IPS DF 6.9 (cell line): Measurements from ENCODE around the gene NXPH4.

Experiments used
- DNase-seq: peaks from one replicate; pipeline ENCODE4 v3.0.0-alpha.2; 2013; ENCODE audit warnings: low read depth, low spot score
- H3K27ac ChIP-seq: one replicate; pipeline ENCODE4 v1.5.1; 2013; ENCODE audit warnings: low read length, control low read depth
- H3K27me3 ChIP-seq: 2 replicates; pipeline ENCODE4 v1.6.1; 2013; ENCODE audit warnings: mild to moderate bottlenecking, low read length; ENCODE audit not compliant: control insufficient read depth, insufficient read depth
- H3K36me3 ChIP-seq: 2 replicates; pipeline ENCODE4 v1.6.1; 2013; ENCODE audit warnings: low read length; ENCODE audit not compliant: control insufficient read depth, insufficient read depth
- H3K4me1 ChIP-seq: 2 replicates; pipeline ENCODE4 v1.6.1; 2013; ENCODE audit warnings: low read length; ENCODE audit not compliant: control insufficient read depth, insufficient read depth
- H3K4me3 ChIP-seq: 2 replicates; pipeline ENCODE4 v1.5.1; 2013; ENCODE audit warnings: mild to moderate bottlenecking, low read length
- H3K9me3 ChIP-seq: 2 replicates; pipeline ENCODE4 v1.6.1; 2013; ENCODE audit warnings: low read length, inconsistent platforms; ENCODE audit not compliant: control insufficient read depth, insufficient read depth
- WGBS: extraction: QIAGEN DNeasy Blood & Tissue Kit; methylation state at CpG from one replicate; pipeline ENCODE4 v1.1.7; 2013; ENCODE audit warnings: mixed read lengths, missing lambda C conversion rate; ENCODE audit not compliant: insufficient read length, insufficient coverage; 5-methylcytosine and 5-hydroxymethylcytosine counted together

NXPH4 gene

GRCh38 chr12:57194253-57194652 lies 22.3 kb upstream of the NXPH4 start:
- DNase-seq = no peak
- no CpG with 5 or more reads among the region's 18 CpGs for WGBS
- H3K27ac ChIP-seq = no peak overlapping the region
- H3K27me3 ChIP-seq = no peaks in the 10 kb centered on the region
- no peaks in the 10 kb centered on the region for H3K4me1 ChIP-seq
- no peaks in the 10 kb centered on the region for H3K9me3 ChIP-seq
- peaks cover 88% of the 10 kb centered on the region for H3K36me3 ChIP-seq
- no peak overlapping the region for H3K4me3 ChIP-seq

- no peaks in the 10 kb centered on the region for H3K4me1 ChIP-seq
- no peak overlapping the region for H3K4me3 ChIP-seq
- peaks cover 94% of the 10 kb centered on the region for H3K36me3 ChIP-seq
- no peaks in the 10 kb centered on the region for H3K27me3 ChIP-seq
- H3K27ac ChIP-seq = no peak overlapping the region
- no CpG with 5 or more reads among the region's 19 CpGs for WGBS
- no peak for DNase-seq
- no peaks in the 10 kb centered on the region for H3K9me3 ChIP-seq
These were observed 21.4 kb upstream of the NXPH4 start for GRCh38 chr12:57195186-57195585.

GRCh38 chr12:57195611-57196371 lies 20.8 kb upstream of the NXPH4 start:
- whole genome bisulfite sequencing = no CpG with 5 or more reads among the region's 34 CpGs
- H3K4me3 ChIP-seq = no peak overlapping the region
- no peaks in the 10 kb centered on the region for H3K27me3 ChIP-seq
- no peak for DNase-seq
- H3K9me3 ChIP-seq = no peaks in the 10 kb centered on the region
- peaks cover 91% of the 10 kb centered on the region for H3K36me3 ChIP-seq
- no peak overlapping the region for H3K27ac ChIP-seq
- no peaks in the 10 kb centered on the region for H3K4me1 ChIP-seq

GRCh38 chr12:57196439-57196838 lies 20.2 kb upstream of the NXPH4 start:
- Histone ChIP-seq H3K27me3 (no peaks in the 10 kb centered on the region), H3K9me3 (no peaks in the 10 kb centered on the region), H3K36me3 (peaks cover 91% of the 10 kb centered on the region), H3K4me3 (no peak overlapping the region), H3K4me1 (no peaks in the 10 kb centered on the region), H3K27ac (no peak overlapping the region)
- DNase-seq = no peak
- no CpG with 5 or more reads among the region's 4 CpGs for WGBS

GRCh38 chr12:57196956-57197355 lies 19.6 kb upstream of the NXPH4 start:
- Histone ChIP-seq H3K36me3 (peaks cover 91% of the 10 kb centered on the region), H3K4me3 (no peak overlapping the region), H3K27me3 (no peaks in the 10 kb centered on the region), H3K27ac (no peak overlapping the region), H3K4me1 (no peaks in the 10 kb centered on the region), H3K9me3 (no peaks in the 10 kb centered on the region)
- WGBS = no CpG with 5 or more reads among the region's 22 CpGs
- DNase-seq = no peak

GRCh38 chr12:57198329-57198728 lies 18.3 kb upstream of the NXPH4 start:
- DNase-seq = no peak
- Histone ChIP-seq H3K36me3 (peaks cover 91% of the 10 kb centered on the region), H3K9me3 (no peaks in the 10 kb centered on the region), H3K27ac (no peak overlapping the region), H3K4me3 (no peak overlapping the region), H3K27me3 (no peaks in the 10 kb centered on the region), H3K4me1 (no peaks in the 10 kb centered on the region)
- WGBS = no CpG with 5 or more reads among the region's 17 CpGs

GRCh38 chr12:57199191-57199590 lies 17.4 kb upstream of the NXPH4 start:
- peaks cover 89% of the 10 kb centered on the region for H3K36me3 ChIP-seq
- no peak for DNase-seq
- no CpG with 5 or more reads among the region's 15 CpGs for WGBS
- no peaks in the 10 kb centered on the region for H3K4me1 ChIP-seq
- H3K4me3 ChIP-seq = no peak overlapping the region
- H3K27ac ChIP-seq = no peak overlapping the region
- no peaks in the 10 kb centered on the region for H3K27me3 ChIP-seq
- no peaks in the 10 kb centered on the region for H3K9me3 ChIP-seq

- no peaks in the 10 kb centered on the region for H3K27me3 ChIP-seq
- WGBS = no CpG with 5 or more reads among the region's 15 CpGs
These were observed 16.1 kb upstream of the NXPH4 start for GRCh38 chr12:57200497-57200896.

GRCh38 chr12:57201219-57201618 lies 15.4 kb upstream of the NXPH4 start:
- Histone ChIP-seq H3K4me3 (no peak overlapping the region), H3K27me3 (no peaks in the 10 kb centered on the region), H3K4me1 (no peaks in the 10 kb centered on the region), H3K36me3 (peaks cover 89% of the 10 kb centered on the region), H3K9me3 (no peaks in the 10 kb centered on the region), H3K27ac (no peak overlapping the region)
- no peak for DNase-seq
- WGBS = no CpG with 5 or more reads among the region's 8 CpGs

More at GRCh38 chr12:57200497-57200896, 16.1 kb upstream of the NXPH4 start:
- H3K4me3 ChIP-seq = no peak overlapping the region
- no peaks in the 10 kb centered on the region for H3K9me3 ChIP-seq
- H3K27ac ChIP-seq = no peak overlapping the region
- no peak for DNase-seq
- H3K4me1 ChIP-seq = no peaks in the 10 kb centered on the region
- peaks cover 89% of the 10 kb centered on the region for H3K36me3 ChIP-seq

GRCh38 chr12:57201631-57202030 lies 15.0 kb upstream of the NXPH4 start:
- WGBS = no CpG with 5 or more reads among the region's 16 CpGs
- no peak overlapping the region for H3K4me3 ChIP-seq
- DNase-seq = no peak
- no peaks in the 10 kb centered on the region for H3K27me3 ChIP-seq
- H3K4me1 ChIP-seq = no peaks in the 10 kb centered on the region
- no peaks in the 10 kb centered on the region for H3K9me3 ChIP-seq
- H3K27ac ChIP-seq = no peak overlapping the region
- H3K36me3 ChIP-seq = peaks cover 91% of the 10 kb centered on the region

GRCh38 chr12:57202321-57202720 lies 14.3 kb upstream of the NXPH4 start:
- DNase-seq = no peak
- no CpG with 5 or more reads among the region's 19 CpGs for WGBS
- no peaks in the 10 kb centered on the region for H3K27me3 ChIP-seq
- H3K4me3 ChIP-seq = no peak overlapping the region
- H3K9me3 ChIP-seq = no peaks in the 10 kb centered on the region
- H3K27ac ChIP-seq = no peak overlapping the region
- no peaks in the 10 kb centered on the region for H3K4me1 ChIP-seq
- peaks cover 84% of the 10 kb centered on the region for H3K36me3 ChIP-seq
